SK-N-SH (cell line): ENCODE results near the gene MYOCOS.

Experiments
- ELF1 ChIP-seq: IDR thresholded peaks from 2 replicates; pipeline ENCODE4 v1.4.0; 2012
- FOSL2 ChIP-seq: IDR thresholded peaks from 2 replicates; pipeline ENCODE4 v1.4.0; 2012; ENCODE audit warnings: low read depth, mild to moderate bottlenecking, moderate library complexity, borderline replicate concordance
- MXI1 ChIP-seq: IDR thresholded peaks from 2 replicates; pipeline ENCODE4 v1.6.1; 2012; ENCODE audit warnings: mild to moderate bottlenecking, low read depth, low read length, improper control_type of control experiment
- POLR2AphosphoS5 ChIP-seq: IDR thresholded peaks from 2 replicates; pipeline ENCODE4 v1.6.1; 2012; ENCODE audit warnings: low read depth, low read length
- RAD21 ChIP-seq: IDR thresholded peaks from 2 replicates; pipeline ENCODE4 v1.6.1; 2012; ENCODE audit warnings: mild to moderate bottlenecking, low read length
- RFX5 ChIP-seq: IDR thresholded peaks from 2 replicates; pipeline ENCODE4 v1.6.1; 2012; ENCODE audit warnings: mild to moderate bottlenecking, improper control_type of control experiment, low read length
- RXRA ChIP-seq: IDR thresholded peaks from 2 replicates; pipeline ENCODE4 v1.4.0; 2012; ENCODE audit warnings: low read depth, mild to moderate bottlenecking, borderline replicate concordance
- TAF1 ChIP-seq: IDR thresholded peaks from 2 replicates; pipeline ENCODE4 v1.6.1; 2012; ENCODE audit warnings: low read depth, mild to moderate bottlenecking, low read length, moderate library complexity, borderline replicate concordance
- TEAD4 ChIP-seq: IDR thresholded peaks from 2 replicates; pipeline ENCODE4 v1.4.0; 2012; ENCODE audit warnings: mild to moderate bottlenecking, borderline replicate concordance; ENCODE audit not compliant: insufficient read depth
- TF ChIP-seq, protein P1 (sequence below): fragments of 200-600 bp; sonication (generic); IDR thresholded peaks from 2 replicates; pipeline ENCODE4 v1.6.1; 2017; ENCODE audit warnings: antibody characterized with exemption, mild to moderate bottlenecking, moderate library complexity
- TF ChIP-seq, protein P2 (sequence below): IDR thresholded peaks from 2 replicates; pipeline ENCODE4 v1.4.0; 2012; ENCODE audit warnings: low read depth, borderline replicate concordance
- TF ChIP-seq, protein P3 (sequence below): IDR thresholded peaks from 2 replicates; pipeline ENCODE4 v1.6.1; 2012; ENCODE audit warnings: mild to moderate bottlenecking, low read depth, low read length, moderate library complexity

DNA sequence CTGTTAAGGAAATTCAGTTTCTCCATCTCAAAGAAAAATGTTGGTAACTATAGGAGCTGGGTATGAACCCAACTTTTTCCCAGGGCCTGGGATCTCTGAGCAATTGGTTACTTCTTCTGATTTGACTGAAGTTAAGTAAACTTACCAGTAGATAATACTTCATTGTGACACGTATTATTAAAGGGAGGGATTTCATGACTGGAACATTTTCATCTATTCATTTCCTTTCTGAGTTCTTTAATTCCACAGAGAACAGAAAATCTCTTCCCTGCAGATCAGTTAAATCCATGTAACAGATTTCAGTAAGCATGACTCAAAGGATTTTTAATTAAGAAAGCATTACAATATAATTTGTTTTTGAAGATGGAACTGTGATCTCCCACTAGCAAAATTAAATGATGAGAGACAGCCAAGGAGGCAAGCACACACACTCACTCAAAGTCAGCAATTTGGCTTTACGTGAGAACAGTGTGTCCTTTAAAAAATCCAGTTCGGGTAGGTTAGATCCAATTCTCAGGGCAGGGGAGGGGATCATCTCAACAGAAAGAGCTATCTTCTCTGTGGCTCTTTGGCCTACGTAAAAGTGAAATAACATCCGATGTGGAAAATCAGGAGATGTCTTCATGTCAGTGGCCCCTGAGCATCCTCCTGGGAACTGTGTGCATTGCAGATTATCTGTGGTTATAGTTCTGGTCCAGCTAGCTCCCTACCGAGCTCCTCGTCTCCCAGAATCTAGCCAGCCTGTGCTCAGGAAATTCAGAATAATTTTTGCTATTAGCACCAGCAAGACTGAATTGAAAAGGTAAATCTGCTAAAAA, 41.2 kb downstream of the MYOCOS start:
- TF ChIP-seq, protein P1, sequence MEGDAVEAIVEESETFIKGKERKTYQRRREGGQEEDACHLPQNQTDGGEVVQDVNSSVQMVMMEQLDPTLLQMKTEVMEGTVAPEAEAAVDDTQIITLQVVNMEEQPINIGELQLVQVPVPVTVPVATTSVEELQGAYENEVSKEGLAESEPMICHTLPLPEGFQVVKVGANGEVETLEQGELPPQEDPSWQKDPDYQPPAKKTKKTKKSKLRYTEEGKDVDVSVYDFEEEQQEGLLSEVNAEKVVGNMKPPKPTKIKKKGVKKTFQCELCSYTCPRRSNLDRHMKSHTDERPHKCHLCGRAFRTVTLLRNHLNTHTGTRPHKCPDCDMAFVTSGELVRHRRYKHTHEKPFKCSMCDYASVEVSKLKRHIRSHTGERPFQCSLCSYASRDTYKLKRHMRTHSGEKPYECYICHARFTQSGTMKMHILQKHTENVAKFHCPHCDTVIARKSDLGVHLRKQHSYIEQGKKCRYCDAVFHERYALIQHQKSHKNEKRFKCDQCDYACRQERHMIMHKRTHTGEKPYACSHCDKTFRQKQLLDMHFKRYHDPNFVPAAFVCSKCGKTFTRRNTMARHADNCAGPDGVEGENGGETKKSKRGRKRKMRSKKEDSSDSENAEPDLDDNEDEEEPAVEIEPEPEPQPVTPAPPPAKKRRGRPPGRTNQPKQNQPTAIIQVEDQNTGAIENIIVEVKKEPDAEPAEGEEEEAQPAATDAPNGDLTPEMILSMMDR = no peak
- TF ChIP-seq POLR2AphosphoS5 (no peak), FOSL2 (no peak), TAF1 (no peak), MXI1 (no peak), TEAD4 (no peak), RXRA (no peak), RFX5 (no peak), ELF1 (no peak), RAD21 (no peak)
- TF ChIP-seq, protein P2, sequence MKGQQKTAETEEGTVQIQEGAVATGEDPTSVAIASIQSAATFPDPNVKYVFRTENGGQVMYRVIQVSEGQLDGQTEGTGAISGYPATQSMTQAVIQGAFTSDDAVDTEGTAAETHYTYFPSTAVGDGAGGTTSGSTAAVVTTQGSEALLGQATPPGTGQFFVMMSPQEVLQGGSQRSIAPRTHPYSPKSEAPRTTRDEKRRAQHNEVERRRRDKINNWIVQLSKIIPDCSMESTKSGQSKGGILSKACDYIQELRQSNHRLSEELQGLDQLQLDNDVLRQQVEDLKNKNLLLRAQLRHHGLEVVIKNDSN = no peak
- TF ChIP-seq, protein P3, sequence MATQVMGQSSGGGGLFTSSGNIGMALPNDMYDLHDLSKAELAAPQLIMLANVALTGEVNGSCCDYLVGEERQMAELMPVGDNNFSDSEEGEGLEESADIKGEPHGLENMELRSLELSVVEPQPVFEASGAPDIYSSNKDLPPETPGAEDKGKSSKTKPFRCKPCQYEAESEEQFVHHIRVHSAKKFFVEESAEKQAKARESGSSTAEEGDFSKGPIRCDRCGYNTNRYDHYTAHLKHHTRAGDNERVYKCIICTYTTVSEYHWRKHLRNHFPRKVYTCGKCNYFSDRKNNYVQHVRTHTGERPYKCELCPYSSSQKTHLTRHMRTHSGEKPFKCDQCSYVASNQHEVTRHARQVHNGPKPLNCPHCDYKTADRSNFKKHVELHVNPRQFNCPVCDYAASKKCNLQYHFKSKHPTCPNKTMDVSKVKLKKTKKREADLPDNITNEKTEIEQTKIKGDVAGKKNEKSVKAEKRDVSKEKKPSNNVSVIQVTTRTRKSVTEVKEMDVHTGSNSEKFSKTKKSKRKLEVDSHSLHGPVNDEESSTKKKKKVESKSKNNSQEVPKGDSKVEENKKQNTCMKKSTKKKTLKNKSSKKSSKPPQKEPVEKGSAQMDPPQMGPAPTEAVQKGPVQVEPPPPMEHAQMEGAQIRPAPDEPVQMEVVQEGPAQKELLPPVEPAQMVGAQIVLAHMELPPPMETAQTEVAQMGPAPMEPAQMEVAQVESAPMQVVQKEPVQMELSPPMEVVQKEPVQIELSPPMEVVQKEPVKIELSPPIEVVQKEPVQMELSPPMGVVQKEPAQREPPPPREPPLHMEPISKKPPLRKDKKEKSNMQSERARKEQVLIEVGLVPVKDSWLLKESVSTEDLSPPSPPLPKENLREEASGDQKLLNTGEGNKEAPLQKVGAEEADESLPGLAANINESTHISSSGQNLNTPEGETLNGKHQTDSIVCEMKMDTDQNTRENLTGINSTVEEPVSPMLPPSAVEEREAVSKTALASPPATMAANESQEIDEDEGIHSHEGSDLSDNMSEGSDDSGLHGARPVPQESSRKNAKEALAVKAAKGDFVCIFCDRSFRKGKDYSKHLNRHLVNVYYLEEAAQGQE = no peak
